OCI-LY1 (cell line): ENCODE results near the gene UNCX.
"Not testable (repeated sequence)": the region's sequence is repeated elsewhere in the genome, so short reads cannot be mapped to it uniquely, and the experiment has no call there.

Source experiments
- CTCF ChIP-seq: fragments of 200-600 bp; sonication (generic), shearing (Covaris generic); IDR thresholded peaks from 2 replicates; pipeline ENCODE4 v1.5.1; 2017; ENCODE audit warnings: mild to moderate bottlenecking, antibody characterized with exemption, low read length, moderate library complexity, mixed read lengths
- EZH2 ChIP-seq: fragments of 200-600 bp; sonication (generic), shearing (Covaris generic); IDR thresholded peaks from 2 replicates; pipeline ENCODE4 v1.8.0; 2017; ENCODE audit warnings: borderline replicate concordance, mixed run types, mild to moderate bottlenecking, antibody characterized with exemption, low read length, moderate library complexity, mixed read lengths

DNA sequence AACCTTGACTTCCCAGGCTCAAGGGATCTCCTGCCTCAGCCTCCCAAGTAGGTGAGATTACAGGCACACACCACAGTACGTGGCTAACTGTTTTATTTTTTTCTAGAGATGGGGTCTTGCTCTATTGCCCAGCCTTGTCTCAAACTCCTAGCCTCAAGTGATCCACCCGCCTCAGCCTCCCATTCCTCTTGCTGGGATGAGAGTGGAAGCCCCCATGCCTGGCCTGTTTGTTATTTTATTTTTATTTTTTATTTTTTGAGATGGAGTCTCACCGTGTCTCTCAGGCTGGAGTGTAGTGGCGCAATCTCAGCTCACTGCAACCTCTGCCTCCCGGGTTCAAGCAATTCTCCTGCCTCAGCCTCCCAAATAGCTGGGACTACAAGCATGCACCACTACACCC, 20.6 kb upstream of the UNCX start:
- not testable (repeated sequence) for TF ChIP-seq CTCF, EZH2
